Measurements from ENCODE around the gene OFD1. TPM values are rescaled to one million over a fixed set of nuclear protein-coding genes. Genes with fewer than 3 reads are reported as not detected.
A peak's percentile ranks its signal among the peaks of the same experiment; 100 is the strongest.

OFD1 gene
- total RNA-seq, 2 donors from 2014 or later = 15.3 to 19.0 TPM

- no peak for DNase-seq (ENCODE audit: low spot score)
- ATAC-seq (ENCODE audit: insufficient number of reproducible peaks, low FRiP score, low read depth) = no peak
- H3K9me3 ChIP-seq = no peaks in the 10 kb centered on the region
- H3K27me3 ChIP-seq (replicated peaks; ENCODE audit: insufficient read depth) = no peaks in the 10 kb centered on the region
- peaks cover 3 to 14% of the 10 kb centered on the region in 2 donors for H3K4me1 ChIP-seq (ENCODE audit: control insufficient read depth in 1 of 2, low read depth in 2 of 2)
- peak overlapping the region; percentile 38 to 90 for H3K27ac ChIP-seq
- no peak for TF ChIP-seq CTCF (IDR thresholded peaks at IDR 0.05)
- H3K4me3 ChIP-seq = no peak overlapping the region
- no peaks in the 10 kb centered on the region for H3K36me3 ChIP-seq
These were observed 2.1 kb upstream of the OFD1 start for GRCh38 chrX:13732246-13733067.

GRCh38 chrX:13733506-13733905, 1.0 kb upstream of the OFD1 start:
- peak overlapping the region; percentile 83 to 90 for H3K27ac ChIP-seq
- peaks cover 3 to 14% of the 10 kb centered on the region in 2 donors for H3K4me1 ChIP-seq (ENCODE audit: control insufficient read depth in 1 of 2, low read depth in 2 of 2)
- no peak for DNase-seq (ENCODE audit: low spot score)
- H3K36me3 ChIP-seq = no peaks in the 10 kb centered on the region
- H3K9me3 ChIP-seq = no peaks in the 10 kb centered on the region
- TF ChIP-seq CTCF (IDR thresholded peaks at IDR 0.05) = no peak
- no peak for ATAC-seq (ENCODE audit: insufficient number of reproducible peaks, low FRiP score, low read depth)
- no peaks in the 10 kb centered on the region for H3K27me3 ChIP-seq (replicated peaks; ENCODE audit: insufficient read depth)
- H3K4me3 ChIP-seq = peak overlapping the region; percentile 87

- no peak for TF ChIP-seq CTCF (IDR thresholded peaks at IDR 0.05)
- Histone ChIP-seq H3K9me3 (no peaks in the 10 kb centered on the region), H3K27me3 (replicated peaks; ENCODE audit: insufficient read depth) (no peaks in the 10 kb centered on the region), H3K27ac (no peak overlapping the region), H3K4me1 (ENCODE audit: control insufficient read depth in 1 of 2, low read depth in 2 of 2) (no peaks in the 10 kb centered on the region), H3K36me3 (no peaks in the 10 kb centered on the region), H3K4me3 (no peak overlapping the region)
- no peak for DNase-seq (ENCODE audit: low spot score)
- no peak for ATAC-seq (ENCODE audit: insufficient number of reproducible peaks, low FRiP score, low read depth)
These were observed 7.1 kb downstream of the OFD1 start for GRCh38 chrX:13741695-13742094.

DNA sequence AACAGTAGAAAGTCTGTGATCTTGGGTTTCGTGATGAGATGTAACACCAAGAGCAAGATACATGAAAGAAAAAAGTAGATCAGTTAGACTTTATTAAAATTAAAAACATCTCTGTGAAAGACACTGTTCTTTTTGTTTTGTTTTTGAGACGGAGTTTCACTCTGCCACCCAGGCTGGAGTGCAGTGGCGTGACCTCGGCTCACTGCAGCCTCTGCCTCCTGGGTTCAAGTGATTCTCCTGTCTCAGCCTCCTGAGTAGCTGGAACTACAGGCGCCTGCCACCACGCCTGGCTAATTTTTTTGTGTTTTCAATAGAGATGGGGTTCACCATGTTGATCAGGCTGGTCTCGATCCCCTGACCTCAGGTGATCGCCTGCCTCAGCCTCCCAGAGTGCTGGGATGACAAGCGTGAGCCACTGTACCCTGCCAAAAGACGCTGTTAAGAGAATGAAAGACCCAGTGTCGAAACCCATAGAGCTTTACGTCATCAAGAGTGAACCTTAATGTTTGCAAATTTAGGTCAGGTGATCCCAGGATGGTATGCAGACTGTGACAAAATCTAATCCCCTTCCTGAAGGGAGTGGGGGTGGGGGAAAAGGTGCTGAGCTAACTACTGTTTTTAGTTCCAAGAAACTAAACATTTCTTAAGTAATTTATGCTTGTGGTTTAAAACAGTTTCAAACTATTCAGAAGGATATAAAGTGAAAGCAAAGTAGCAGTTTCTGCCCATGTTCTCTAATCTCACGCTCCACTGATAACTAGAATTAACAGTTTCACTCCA, 8.0 kb downstream of the OFD1 start:
- ATAC-seq (ENCODE audit: insufficient number of reproducible peaks, low FRiP score, low read depth) = no peak
- no peak overlapping the region for H3K4me3 ChIP-seq
- H3K27ac ChIP-seq = no peak overlapping the region

More for the DNA sequence above, 8.0 kb downstream of the OFD1 start:
- no peaks in the 10 kb centered on the region for H3K27me3 ChIP-seq (replicated peaks; ENCODE audit: insufficient read depth)
- no peak for TF ChIP-seq CTCF (IDR thresholded peaks at IDR 0.05)
- no peaks in the 10 kb centered on the region for H3K9me3 ChIP-seq
- H3K4me1 ChIP-seq (ENCODE audit: control insufficient read depth in 1 of 2, low read depth in 2 of 2) = no peaks in the 10 kb centered on the region
- DNase-seq (ENCODE audit: low spot score) = no peak
- H3K36me3 ChIP-seq = no peaks in the 10 kb centered on the region
